ENCODE data around the gene PARD6A. TPM values are rescaled to one million over a fixed set of nuclear protein-coding genes. Genes with fewer than 3 reads are reported as not detected.
"Not testable (repeated sequence)": the region's sequence is repeated elsewhere in the genome, so short reads cannot be mapped to it uniquely, and the experiment has no call there.

PARD6A gene
- total RNA-seq, 6 experiments from 2014 or later: 0.55 to 1.1 (median 0.86) TPM

DNA sequence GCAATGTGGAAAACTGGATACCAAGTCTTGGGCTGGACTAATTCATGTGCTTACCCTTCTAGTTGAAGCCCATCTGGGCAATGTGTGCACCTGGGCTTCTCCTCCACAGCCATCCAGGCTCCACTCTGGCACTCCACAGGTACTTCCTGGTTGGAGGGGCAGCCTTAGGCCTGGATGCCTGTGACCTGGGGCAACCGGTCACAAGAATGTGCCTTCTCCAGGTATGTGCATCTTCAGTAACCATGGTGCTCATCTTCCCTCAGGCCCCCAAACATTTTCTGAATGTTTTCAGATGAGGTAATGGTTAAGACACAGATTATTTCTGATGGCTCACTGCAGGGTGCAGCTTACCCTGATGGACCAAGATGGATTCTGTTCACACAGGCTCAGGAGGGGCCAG is 17.0 kb downstream of the PARD6A start:
- DNase-seq: no peak
- no peak overlapping the region for H3K4me3 Mint-ChIP-seq
- TF ChIP-seq, protein P1, sequence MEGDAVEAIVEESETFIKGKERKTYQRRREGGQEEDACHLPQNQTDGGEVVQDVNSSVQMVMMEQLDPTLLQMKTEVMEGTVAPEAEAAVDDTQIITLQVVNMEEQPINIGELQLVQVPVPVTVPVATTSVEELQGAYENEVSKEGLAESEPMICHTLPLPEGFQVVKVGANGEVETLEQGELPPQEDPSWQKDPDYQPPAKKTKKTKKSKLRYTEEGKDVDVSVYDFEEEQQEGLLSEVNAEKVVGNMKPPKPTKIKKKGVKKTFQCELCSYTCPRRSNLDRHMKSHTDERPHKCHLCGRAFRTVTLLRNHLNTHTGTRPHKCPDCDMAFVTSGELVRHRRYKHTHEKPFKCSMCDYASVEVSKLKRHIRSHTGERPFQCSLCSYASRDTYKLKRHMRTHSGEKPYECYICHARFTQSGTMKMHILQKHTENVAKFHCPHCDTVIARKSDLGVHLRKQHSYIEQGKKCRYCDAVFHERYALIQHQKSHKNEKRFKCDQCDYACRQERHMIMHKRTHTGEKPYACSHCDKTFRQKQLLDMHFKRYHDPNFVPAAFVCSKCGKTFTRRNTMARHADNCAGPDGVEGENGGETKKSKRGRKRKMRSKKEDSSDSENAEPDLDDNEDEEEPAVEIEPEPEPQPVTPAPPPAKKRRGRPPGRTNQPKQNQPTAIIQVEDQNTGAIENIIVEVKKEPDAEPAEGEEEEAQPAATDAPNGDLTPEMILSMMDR (IDR thresholded peaks at IDR 0.05): no peak
- H3K27me3 Mint-ChIP-seq (ENCODE audit: insufficient read depth): no peaks in the 10 kb centered on the region
- H3K36me3 Mint-ChIP-seq (ENCODE audit: low read depth): no peaks in the 10 kb centered on the region
- H3K4me1 Mint-ChIP-seq (ENCODE audit: low read depth): peaks cover 2% of the 10 kb centered on the region
- H3K9me3 Mint-ChIP-seq: no peaks in the 10 kb centered on the region
- no peak overlapping the region for H3K27ac Mint-ChIP-seq

DNA sequence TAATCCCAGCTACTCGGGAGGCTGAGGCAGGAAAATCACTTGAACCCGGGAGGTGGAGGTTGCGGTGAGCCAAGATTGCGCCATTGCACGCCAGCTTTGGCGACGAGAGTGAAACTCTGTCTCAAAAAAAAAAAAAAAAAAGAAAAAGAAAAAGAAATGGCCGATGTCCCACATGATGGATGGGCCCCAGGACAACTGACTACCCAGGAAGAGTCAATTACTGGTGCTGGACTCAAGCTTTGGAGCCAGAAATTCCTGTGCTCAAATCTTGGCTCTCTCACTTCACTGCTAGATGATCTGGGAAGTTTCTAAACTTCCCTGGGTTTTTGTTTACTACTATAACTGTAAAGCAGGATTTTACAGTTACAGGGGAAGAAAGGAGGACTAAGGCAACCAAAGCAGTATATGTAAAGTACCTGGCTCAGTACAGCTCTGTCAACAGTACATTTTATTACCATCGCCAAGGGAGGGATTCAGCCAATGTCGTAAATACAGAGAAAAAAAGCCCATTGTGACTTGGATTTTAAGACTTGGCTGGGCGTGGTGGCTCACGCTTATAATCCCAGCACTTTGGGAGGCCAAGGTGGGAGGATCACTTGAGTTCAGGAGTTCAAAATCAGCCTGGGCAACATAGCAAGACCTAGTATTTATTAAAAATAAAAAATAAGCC is 17.7 kb downstream of the PARD6A start:
- TF ChIP-seq, protein P1 (IDR thresholded peaks at IDR 0.05): no peak
- Mint-ChIP-seq H3K9me3 (no peaks in the 10 kb centered on the region), H3K27ac (no peak overlapping the region), H3K4me1 (ENCODE audit: low read depth) (peaks cover 4% of the 10 kb centered on the region), H3K4me3 (no peak overlapping the region), H3K27me3 (ENCODE audit: insufficient read depth) (no peaks in the 10 kb centered on the region), H3K36me3 (ENCODE audit: low read depth) (0 out of 2 replicates have a peak, but pooled peaks cover 3% of the 10 kb centered on the region)
- DNase-seq: no peak

DNA sequence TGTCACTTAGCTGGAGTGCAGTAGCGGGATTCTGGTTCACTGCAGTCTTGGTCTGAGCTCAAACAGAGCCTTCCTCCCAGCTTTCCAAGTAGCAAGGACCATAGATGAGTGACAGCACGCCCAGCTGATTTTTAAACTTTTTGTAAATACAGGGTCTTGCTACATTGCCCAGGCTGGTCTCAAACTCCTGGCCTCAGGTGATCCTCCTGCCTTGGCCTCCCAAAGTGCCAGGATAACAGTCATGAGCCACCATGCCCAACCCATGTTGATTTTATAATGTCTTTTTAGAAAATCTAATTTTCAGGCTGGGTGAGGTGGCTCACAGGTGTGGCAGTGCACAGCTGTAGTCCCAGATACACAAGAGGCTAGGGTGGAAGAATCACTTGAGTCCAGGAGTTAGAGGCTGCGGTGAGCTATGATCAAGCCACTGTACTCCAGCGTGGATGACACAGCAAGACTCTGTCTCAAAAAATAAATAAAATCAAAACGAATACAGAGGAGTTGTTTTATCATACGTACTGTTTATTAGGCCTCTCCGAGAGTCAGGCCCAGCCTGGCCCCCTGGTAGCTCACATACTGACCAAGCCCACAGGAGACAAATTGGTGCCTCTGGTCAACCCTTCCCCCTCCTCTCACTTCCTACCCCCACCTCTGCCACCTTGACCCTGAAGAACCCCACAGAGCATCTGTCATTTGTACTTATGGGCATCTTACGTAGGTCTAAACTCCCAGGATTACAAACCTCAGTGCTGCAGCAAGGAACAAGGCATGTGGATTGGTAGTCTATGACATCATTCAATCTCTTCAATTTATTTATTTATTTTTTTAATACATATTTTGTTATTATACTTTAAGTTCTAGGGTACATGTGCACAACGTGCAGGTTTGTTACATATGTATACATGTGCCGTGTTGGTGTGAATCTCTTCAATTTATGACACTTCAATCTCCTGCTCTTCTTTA is 19.5 kb downstream of the PARD6A start:
- H3K27ac Mint-ChIP-seq: no peak overlapping the region
- no peak for DNase-seq
- TF ChIP-seq, protein P1 (IDR thresholded peaks at IDR 0.05): no peak
- no peaks in the 10 kb centered on the region for H3K27me3 Mint-ChIP-seq (ENCODE audit: insufficient read depth)
- no peaks in the 10 kb centered on the region for H3K9me3 Mint-ChIP-seq
- H3K4me1 Mint-ChIP-seq (ENCODE audit: low read depth): peaks cover 10% of the 10 kb centered on the region
- H3K36me3 Mint-ChIP-seq (ENCODE audit: low read depth): peaks cover 8% of the 10 kb centered on the region; the same call in 1 of the 2 replicates
- no peak overlapping the region for H3K4me3 Mint-ChIP-seq

DNA sequence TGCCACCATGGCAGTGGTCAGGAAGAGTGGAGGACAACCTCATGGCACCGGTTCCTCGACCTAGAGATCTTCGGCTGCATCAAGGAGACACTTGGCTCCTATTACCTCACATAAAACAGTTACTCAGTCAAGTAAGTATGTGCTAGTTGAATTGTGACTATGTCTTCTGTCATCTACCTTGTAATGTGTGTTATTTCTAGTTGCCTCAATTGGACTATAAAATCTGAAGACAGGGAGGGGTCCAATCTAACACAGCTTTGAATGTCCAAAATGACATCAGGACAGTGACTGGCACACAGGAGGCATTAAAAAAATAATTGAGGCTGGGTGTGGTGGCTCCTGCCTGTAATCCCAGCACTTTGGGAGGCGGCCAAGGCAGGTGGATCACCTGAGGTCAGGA is 23.0 kb downstream of the PARD6A start:
- H3K27me3 Mint-ChIP-seq (ENCODE audit: insufficient read depth): no peaks in the 10 kb centered on the region
- TF ChIP-seq, protein P1 (IDR thresholded peaks at IDR 0.05): no peak
- peaks cover 10% of the 10 kb centered on the region for H3K4me1 Mint-ChIP-seq (ENCODE audit: low read depth)
- peaks cover 12% of the 10 kb centered on the region; the same call in 1 of the 2 replicates for H3K36me3 Mint-ChIP-seq (ENCODE audit: low read depth)
- no peaks in the 10 kb centered on the region for H3K9me3 Mint-ChIP-seq
- H3K27ac Mint-ChIP-seq: peak overlapping the region; percentile 46
- DNase-seq: peak; percentile 28
- peak overlapping the region; percentile 36; the same call in 1 of the 2 replicates for H3K4me3 Mint-ChIP-seq

DNA sequence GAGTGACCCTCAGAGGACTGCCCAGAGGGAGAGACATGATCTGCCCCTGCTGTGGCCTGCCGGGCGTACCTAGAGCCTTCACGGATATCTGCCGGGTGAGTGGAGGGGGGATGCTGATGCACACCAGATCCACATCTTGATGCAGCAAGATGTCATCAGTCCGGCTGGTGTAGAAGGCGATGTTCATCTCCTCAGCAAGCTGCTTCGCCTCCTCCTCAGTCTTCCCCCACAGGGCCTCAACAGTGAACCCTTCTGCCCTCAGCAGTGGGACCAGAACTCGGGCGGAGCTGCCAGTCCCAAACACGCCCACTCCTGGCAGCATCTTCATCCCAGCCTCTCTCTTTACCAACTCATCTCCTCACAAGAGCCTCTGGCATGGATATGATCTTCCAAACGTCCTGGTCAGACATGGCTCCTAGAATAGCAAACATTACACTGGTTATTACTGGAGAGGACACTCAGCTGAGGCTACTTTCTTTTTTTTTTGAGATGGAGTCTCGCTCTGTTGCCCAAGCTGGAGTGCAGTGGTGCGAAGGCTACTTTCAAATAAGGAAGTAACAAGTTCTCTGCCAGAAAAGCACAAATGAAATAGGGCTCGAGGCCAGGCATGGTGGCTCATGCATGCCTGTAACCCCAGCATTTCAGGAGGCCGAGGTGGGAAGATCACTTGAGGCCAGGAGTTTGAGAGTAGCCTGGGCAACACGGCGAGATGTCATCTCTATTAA is 24.8 kb downstream of the PARD6A start:
- TF ChIP-seq, protein P1 (IDR thresholded peaks at IDR 0.05): no peak
- H3K27me3 Mint-ChIP-seq (ENCODE audit: insufficient read depth): no peaks in the 10 kb centered on the region
- H3K4me3 Mint-ChIP-seq: no peak overlapping the region
- peaks cover 12% of the 10 kb centered on the region; the same call in 1 of the 2 replicates for H3K36me3 Mint-ChIP-seq (ENCODE audit: low read depth)
- H3K27ac Mint-ChIP-seq: no peak overlapping the region
- peaks cover 10% of the 10 kb centered on the region for H3K4me1 Mint-ChIP-seq (ENCODE audit: low read depth)
- no peak for DNase-seq
- H3K9me3 Mint-ChIP-seq: no peaks in the 10 kb centered on the region

DNA sequence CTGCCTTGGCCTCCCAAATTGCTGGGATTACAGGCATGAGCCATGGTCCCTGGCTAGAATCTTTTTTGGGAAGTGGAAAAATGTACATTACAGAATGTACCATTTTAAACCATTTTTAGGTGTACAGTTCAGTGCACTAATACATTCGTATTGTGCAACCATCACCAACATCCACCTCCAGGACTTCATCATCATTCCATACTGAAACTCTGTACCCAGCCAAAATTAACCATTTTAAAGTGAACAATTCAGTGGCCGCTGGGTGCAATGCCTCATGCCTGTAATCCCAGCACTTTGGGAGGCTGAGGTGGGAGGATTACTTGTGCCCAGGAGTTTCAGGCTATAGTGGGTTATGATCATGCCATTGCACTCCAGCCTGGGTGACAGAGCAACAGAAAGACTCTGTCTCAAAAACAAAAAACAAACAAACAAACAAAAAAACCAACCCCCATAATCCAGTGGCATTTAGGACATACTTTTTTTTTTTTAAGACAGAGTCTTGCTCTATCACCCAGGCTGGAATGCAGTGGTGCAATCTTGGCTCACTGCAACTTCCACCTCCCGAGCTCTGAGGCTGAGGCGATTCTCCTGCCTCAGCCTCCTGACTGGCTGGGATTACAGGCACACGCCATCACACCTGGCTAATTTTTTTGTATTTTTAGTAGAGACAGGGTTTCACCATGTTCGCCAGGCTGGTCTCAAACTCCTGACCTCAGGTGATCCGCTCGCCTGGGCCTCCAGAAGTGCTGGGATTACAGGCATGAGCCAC is 32.9 kb downstream of the PARD6A start:
- DNase-seq; H3K27me3 Mint-ChIP-seq (ENCODE audit: insufficient read depth); H3K27ac Mint-ChIP-seq; H3K4me1 Mint-ChIP-seq (ENCODE audit: low read depth); H3K4me3 Mint-ChIP-seq; H3K9me3 Mint-ChIP-seq; H3K36me3 Mint-ChIP-seq (ENCODE audit: low read depth): not testable (repeated sequence)

All from HFFc6 (cell line).